GM12874 (cell line): ENCODE results near the gene CCDC201.
A peak's percentile ranks its signal among the peaks of the same experiment; 100 is the strongest.

Experiments used
- CTCF ChIP-seq: IDR thresholded peaks from 2 replicates; pipeline ENCODE4 v1.5.1; 2011; ENCODE audit warnings: low read depth, mild to moderate bottlenecking, control low read depth, low read length, moderate library complexity; ENCODE audit not compliant: insufficient read depth

CCDC201 gene

DNA sequence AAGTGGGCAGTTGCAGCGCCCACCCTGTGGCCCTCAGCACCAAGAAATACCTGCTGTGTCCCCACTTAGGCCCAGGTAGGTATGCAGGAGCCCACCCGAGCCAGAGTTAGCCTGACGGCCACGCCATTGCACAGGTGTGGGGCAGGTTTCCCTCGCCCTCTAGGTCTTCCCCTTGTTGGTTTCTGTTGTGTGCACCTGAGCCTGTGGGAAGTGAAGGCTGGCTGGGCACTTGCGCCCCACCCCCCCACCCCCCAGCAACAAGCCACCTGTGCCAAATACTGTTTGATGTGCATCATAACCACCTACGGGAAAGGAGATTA, at the start of gene CCDC201:
CCDC201 (minus strand) TSS at position 48 of the 320 bp plus-strand sequence. CDS start 75 bp downstream, outside the sequence.
- no peak for TF ChIP-seq CTCF

GRCh38 chr7:45921699-45922519, 49.0 kb upstream of the CCDC201 start:
- peak; percentile 52 for TF ChIP-seq CTCF

- no peak for TF ChIP-seq CTCF
These were observed 48.5 kb upstream of the CCDC201 start for GRCh38 chr7:45921381-45921698.

- TF ChIP-seq CTCF = no peak
These were observed 47.9 kb upstream of the CCDC201 start, which contains the start of gene IGFBP3 for GRCh38 chr7:45920502-45921380. TSS of gene IGFBP3 (minus strand) at chr7:45921272. CDS start at chr7:45921140, 132 bp downstream.

- no peak for TF ChIP-seq CTCF
These were observed 47.1 kb upstream of the CCDC201 start for GRCh38 chr7:45919993-45920459.

DNA sequence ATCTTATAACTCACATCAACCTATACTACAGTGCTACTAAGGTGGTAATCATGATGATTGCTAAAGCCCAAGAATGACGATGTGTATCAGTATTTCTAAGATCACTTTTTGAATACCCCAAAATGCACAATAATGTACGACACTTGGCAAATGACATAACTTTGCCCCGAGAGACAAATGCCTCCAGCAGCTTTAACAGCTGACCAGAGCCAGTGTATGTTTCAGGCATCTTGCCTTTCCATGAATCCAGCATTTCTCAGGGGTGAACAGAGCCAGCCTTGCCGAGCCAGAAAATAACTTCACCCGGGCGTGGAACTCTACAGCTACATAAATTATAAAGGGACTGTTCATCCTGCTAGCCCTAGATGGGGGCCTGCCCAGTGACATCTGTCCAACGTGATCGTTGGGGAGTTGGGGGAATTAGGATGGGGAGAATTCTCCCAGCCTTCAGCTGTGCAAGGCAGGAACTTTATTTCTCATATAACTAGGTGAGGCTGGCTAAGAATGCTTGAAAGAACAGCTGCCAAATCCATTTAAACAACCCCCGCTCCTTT, 46.4 kb upstream of the CCDC201 start:
- no peak for TF ChIP-seq CTCF

DNA sequence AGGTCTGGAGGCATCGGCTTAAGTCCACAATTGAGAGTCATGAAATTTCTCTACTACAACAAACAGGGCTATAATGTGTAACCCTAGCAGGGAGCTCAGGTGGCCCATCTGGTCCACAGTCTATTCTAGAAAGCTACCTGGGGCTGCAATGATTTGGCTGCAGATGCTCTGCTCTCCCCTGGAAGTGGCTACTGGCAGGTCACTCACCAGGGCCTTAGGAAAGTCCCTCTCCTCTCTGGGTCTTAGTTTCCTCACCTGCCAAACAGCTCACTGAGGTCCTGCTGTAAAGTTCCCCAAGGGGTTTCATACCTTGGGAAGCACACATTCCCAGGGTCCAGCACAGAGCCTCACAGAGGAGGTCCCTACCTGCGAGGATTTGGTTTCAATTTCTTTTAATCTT, 45.7 kb upstream of the CCDC201 start:
- TF ChIP-seq CTCF = no peak
